GM21423 (cell line): ENCODE measurements around the gene PSKH1.

Experiments
- ATAC-seq: cut with Tn5 transposase; IDR thresholded peaks from one replicate; pipeline ENCODE4 v1.9.1; 2021; ENCODE audit warnings: mild to moderate bottlenecking, moderate library complexity; ENCODE audit not compliant: unreplicated experiment

Gene PSKH1

GRCh38 chr16:67939507-67940445, 46.7 kb downstream of the PSKH1 start:
- ATAC-seq: no peak

GRCh38 chr16:67940446-67941089, 47.5 kb downstream of the PSKH1 start:
- no peak for ATAC-seq

GRCh38 chr16:67941469-67942199, 48.6 kb downstream of the PSKH1 start:
- no peak for ATAC-seq

GRCh38 chr16:67942200-67942509, 49.1 kb downstream of the PSKH1 start:
- ATAC-seq: no peak

GRCh38 chr16:67942510-67943255, 49.6 kb downstream of the PSKH1 start:
- ATAC-seq: no peak

GRCh38 chr16:67943256-67943618, 50.2 kb downstream of the PSKH1 start:
- ATAC-seq: no peak

GRCh38 chr16:67943619-67944504, 50.8 kb downstream of the PSKH1 start, which contains the start of gene LCAT:
TSS of gene LCAT (minus strand) at chr16:67944120. CDS start at chr16:67944101, 19 bp downstream.
- ATAC-seq: no peak

GRCh38 chr16:67944690-67945391, 51.8 kb downstream of the PSKH1 start:
- no peak for ATAC-seq

GRCh38 chr16:67945392-67945933, 52.4 kb downstream of the PSKH1 start:
- ATAC-seq: no peak

GRCh38 chr16:67946128-67946569, 53.1 kb downstream of the PSKH1 start:
- ATAC-seq: no peak

GRCh38 chr16:67946966-67947558, 54.0 kb downstream of the PSKH1 start:
- ATAC-seq: no peak

GRCh38 chr16:67948015-67948414, 55.0 kb downstream of the PSKH1 start:
- ATAC-seq: no peak

- ATAC-seq: no peak
These were observed 56.6 kb downstream of the PSKH1 start for GRCh38 chr16:67949645-67950044.

GRCh38 chr16:67950335-67950843, 57.3 kb downstream of the PSKH1 start:
- ATAC-seq: no peak

- no peak for ATAC-seq
These were observed 58.4 kb downstream of the PSKH1 start for GRCh38 chr16:67951485-67951884.

GRCh38 chr16:67953641-67954375, 60.8 kb downstream of the PSKH1 start:
- no peak for ATAC-seq

GRCh38 chr16:67954421-67955196, 61.6 kb downstream of the PSKH1 start:
- no peak for ATAC-seq
